GM19468 (cell line): ENCODE data around the gene HAL.

ENCODE experiments used
- ATAC-seq: cut with Tn5 transposase; IDR thresholded peaks from one replicate; pipeline ENCODE4 v1.9.1; 2021; ENCODE audit warnings: mild to moderate bottlenecking, moderate library complexity, moderate number of reproducible peaks; ENCODE audit not compliant: unreplicated experiment; ENCODE audit errors: extremely low read depth

HAL gene

GRCh38 chr12:95943330-95943842 is 52.8 kb downstream of the HAL start, which contains the start of gene AMDHD1:
AMDHD1 (plus strand) TSS chr12:95943331; CDS start chr12:95943399, 68 bp downstream.
- peak; percentile 36 for ATAC-seq

- ATAC-seq, result peak; percentile 89
Measured at GRCh38 chr12:95942524-95943329, 53.4 kb downstream of the HAL start, which contains the start of gene CCDC38. CCDC38 (minus strand) TSS chr12:95942614; CDS start chr12:95936509, 6,105 bp downstream.

GRCh38 chr12:95942101-95942523 is 54.0 kb downstream of the HAL start:
- ATAC-seq, result no peak

GRCh38 chr12:95940514-95940913 is 55.6 kb downstream of the HAL start:
- ATAC-seq, result no peak
